Activated CD8-positive, alpha-beta memory T cell treated with anti-CD3 and anti-CD28 coated beads, Interleukin-2, amount 50 U/mL, for 1 hour (primary cell): Measurements from ENCODE around the gene SARDH.

ENCODE experiments used
- DNase-seq: peaks from one replicate; pipeline ENCODE4 v3.0.0-alpha.2; 2020; ENCODE audit errors: extremely low read depth

Gene SARDH, protein sequence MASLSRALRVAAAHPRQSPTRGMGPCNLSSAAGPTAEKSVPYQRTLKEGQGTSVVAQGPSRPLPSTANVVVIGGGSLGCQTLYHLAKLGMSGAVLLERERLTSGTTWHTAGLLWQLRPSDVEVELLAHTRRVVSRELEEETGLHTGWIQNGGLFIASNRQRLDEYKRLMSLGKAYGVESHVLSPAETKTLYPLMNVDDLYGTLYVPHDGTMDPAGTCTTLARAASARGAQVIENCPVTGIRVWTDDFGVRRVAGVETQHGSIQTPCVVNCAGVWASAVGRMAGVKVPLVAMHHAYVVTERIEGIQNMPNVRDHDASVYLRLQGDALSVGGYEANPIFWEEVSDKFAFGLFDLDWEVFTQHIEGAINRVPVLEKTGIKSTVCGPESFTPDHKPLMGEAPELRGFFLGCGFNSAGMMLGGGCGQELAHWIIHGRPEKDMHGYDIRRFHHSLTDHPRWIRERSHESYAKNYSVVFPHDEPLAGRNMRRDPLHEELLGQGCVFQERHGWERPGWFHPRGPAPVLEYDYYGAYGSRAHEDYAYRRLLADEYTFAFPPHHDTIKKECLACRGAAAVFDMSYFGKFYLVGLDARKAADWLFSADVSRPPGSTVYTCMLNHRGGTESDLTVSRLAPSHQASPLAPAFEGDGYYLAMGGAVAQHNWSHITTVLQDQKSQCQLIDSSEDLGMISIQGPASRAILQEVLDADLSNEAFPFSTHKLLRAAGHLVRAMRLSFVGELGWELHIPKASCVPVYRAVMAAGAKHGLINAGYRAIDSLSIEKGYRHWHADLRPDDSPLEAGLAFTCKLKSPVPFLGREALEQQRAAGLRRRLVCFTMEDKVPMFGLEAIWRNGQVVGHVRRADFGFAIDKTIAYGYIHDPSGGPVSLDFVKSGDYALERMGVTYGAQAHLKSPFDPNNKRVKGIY

GRCh38 chr9:133737774-133738639 is at the start of gene SARDH:
Gene SARDH, minus strand, starts transcription at chr9:133738352. Its CDS starts 4,179 bp downstream, at chr9:133734173.
- DNase-seq, result no peak

GRCh38 chr9:133787754-133788025 is 49.5 kb upstream of the SARDH start:
- no peak for DNase-seq

DNA sequence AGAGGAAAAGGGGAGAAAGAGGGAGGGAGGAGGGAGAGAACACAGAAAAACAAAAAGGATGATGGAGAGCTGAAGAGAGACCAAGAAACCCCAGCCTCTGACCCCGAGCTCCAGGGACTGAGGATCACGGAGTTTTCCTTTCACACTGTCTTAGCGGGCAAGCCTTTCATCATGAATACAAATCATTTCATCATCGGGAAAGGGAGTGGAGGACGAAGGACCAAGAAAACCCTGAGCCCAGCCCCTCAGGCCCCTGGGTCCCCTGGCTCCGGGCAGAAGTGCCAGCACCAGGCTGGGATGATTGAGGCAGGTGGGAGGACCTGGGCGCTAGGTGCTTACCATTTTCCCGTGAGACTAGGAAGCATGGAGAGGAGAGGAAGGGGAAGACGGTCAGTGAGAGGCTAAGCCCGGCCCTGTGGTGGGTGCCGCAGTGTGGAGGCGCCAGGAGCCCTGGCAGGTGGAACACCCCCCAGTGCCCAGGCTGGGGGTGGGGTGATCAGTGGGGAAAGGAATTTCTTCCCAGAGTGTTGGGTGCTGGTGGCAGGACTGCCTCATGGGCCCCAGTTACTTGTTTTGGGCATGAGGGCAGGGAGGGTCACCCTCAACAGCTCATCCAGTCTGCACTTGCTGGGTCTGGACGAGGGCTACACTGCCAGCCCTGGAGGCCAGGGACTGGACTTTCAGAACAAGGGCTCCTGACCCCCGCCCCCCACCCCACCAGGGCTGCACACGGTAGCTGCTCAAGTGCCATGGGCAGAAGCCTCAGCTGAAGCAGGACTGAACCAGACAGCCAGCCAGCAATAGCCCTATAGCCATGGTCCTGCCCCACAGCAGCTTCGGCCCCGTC is 49.0 kb upstream of the SARDH start:
- DNase-seq, result no peak

GRCh38 chr9:133786371-133786753 is 48.2 kb upstream of the SARDH start:
- no peak for DNase-seq

DNA sequence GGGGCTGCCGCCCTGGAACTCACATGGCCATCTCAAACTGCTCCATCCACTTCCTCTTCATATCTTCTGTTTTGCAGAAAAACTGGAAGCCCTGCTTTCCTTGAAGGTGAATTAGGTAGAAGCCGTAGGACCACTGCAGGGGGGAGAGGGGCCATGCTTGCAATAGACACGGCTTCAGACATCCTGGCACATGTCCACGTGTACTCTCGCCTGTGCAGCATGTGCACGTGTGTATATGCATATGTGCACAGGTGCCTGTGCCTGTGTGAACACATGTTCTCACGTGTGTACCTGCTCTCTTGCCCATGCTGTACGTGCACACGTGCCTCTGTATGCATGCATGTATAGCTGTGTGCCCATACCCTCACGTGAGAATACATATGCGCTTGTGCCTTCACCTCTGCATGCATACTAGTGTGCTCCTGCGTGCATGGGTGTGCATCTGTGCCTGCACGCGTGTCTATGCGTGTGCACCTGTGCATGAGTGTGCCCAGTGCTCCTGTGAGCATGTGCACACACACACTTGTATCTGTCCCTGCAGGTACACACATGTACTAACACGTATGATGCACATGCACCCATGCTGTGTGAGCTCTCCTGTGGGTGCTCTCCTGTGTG is 47.7 kb upstream of the SARDH start:
- DNase-seq, result no peak

- DNase-seq, result no peak
Measured at GRCh38 chr9:133784731-133785561, 46.8 kb upstream of the SARDH start.

DNA sequence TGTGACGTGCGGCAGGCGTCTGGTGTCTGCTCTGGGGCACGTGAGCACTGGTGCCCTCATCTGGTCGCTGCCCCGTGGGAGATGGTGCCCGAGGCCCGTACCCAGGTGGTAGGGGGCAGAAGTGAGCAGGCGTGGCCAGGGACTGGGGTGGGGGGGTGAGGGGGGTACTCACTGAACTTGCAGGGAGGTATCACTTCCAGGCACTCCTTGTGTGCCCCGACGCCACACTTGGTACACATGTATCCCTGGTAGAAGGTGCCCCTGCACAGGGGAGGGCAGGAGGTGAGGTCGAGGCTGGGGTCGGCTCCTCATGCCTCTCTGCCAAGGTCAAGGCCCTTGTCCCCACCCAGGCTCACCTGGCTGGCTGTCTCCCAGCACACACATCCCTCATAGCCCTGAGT is 45.2 kb upstream of the SARDH start:
- no peak for DNase-seq

DNA sequence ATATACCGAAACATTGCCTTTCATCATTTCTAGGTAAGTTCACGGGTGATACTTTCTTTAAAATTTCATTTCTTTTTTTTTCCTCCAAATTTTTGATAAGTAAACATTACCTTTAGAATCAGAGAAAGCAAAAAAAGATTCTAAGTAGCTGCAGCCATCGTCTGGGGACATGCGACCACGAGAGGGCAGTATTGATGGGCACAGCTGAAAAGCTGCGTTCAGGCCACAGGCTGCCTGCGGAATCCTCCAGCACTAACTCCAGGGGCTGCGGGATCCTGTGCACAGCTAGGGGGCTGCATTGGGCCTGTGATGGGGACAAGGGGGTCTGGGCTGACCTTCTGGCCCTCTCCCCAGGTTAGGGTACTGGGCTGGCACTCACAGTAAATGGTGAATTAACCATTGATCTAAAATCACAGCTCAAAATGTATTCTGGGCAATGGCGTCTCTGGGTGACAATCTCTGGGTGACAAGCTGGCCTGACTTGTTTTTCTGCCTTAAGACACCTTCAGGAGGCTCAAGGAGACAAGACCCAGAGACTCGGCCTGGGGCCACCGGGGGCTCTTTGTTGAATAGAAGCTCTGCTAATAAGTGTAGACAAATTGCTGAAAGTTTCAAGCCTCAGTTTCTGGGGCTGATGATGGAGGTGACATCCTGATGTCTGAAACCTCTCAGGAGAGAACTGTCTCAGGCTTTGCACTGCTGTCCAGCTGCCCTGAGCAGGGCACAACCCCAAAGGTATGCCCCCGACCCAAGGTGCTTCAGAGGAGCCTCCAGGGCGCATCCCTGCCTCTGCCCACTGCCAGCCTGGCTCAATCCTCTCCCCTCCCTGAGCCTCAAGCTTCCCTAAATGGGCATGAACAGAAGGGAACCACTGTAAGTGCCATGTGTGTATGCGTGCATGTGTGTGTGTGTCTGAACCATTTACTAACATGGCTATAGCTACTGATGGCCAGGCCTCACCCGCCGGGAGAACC is 44.3 kb upstream of the SARDH start:
- DNase-seq, result no peak

GRCh38 chr9:133781828-133782135 is 43.6 kb upstream of the SARDH start:
- no peak for DNase-seq

- no peak for DNase-seq
Measured at GRCh38 chr9:133780962-133781827, 43.0 kb upstream of the SARDH start.

DNA sequence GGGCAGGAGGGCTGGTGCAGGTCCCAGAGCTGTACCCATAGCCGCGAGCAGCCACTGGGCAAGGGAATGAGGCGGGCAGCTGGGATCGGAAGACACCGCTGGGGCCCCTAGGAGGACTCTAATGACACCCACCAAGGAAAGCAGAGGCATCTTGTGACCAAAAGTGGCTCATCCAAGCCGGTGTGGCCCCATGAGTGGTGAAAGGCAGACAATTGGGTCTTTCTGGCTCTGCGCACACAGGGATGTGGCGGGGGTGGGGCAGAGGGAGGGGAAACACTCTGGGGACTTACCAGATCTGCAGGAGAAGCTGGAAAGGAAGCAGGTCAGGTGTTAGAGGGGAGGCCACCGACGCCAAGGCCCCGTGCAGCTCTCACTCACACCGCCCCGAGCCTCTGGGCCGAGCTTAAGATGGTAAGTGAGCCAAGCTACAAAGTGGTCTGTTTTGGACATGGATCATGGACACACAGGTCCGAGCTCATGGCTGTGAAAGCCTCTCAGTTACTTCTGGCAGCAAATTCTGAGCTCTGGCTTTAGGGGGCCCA is 42.3 kb upstream of the SARDH start:
- DNase-seq, result no peak

DNA sequence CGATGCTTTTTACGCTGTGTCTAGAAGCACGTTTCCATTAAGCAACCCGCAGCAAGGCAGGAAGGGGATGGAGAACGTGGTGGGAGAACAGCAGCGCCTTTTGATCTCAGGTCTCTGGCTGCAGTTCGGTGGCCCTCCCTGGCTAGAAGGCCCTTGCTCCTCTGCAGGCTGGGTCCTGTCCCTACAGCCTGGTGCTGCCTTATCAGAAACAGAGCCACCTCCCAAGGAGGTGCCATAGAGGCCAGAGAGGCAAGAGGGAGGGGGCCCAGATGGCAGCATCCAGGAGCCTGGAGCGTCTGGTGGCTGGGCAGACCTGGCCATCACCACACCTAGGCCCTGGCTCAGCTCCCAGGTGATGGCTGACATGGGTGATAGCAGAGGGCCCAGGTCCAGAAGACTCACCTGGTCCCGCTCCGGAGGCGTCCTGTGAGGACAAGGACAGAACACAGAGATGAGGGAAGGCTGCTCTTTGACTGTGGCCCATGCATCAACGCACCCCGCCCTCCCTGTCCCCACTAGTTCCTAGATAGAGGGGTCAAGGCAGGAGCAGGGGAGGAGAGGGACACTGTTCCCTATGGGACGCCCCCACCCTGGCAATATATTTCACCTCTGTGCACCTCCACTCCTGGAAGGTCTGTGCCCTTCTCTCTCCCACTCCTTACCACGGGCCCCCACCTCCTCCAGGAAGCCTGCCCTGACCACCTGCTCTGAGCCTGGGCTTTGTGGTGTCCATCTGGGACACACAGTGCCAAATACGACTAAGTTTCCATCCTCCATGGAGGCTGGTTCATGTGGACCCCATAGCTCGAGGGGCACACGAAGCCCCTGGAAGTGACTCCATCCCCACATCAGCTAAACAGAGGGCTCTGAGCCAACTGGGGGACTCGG is 41.6 kb upstream of the SARDH start:
- no peak for DNase-seq

DNA sequence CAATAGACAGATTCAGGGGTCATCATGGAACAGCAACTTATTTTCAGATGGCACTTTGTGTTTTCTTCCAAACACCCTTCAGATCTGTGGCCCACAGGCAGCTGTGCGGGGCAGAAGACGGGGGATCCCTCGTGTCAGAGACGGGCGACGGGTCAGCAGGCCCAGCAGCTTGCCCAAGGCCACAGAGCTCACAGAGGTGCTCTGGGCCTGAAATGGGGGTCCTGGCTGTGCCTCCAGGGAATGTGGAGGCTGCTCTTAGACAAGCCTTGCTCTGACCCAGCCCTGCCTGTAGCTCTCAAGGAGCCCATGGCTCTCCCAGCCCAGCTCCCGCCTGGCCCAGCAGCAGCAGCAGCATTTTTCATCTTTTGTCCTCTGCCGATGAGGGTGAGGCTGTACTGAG is 40.9 kb upstream of the SARDH start:
- no peak for DNase-seq

DNA sequence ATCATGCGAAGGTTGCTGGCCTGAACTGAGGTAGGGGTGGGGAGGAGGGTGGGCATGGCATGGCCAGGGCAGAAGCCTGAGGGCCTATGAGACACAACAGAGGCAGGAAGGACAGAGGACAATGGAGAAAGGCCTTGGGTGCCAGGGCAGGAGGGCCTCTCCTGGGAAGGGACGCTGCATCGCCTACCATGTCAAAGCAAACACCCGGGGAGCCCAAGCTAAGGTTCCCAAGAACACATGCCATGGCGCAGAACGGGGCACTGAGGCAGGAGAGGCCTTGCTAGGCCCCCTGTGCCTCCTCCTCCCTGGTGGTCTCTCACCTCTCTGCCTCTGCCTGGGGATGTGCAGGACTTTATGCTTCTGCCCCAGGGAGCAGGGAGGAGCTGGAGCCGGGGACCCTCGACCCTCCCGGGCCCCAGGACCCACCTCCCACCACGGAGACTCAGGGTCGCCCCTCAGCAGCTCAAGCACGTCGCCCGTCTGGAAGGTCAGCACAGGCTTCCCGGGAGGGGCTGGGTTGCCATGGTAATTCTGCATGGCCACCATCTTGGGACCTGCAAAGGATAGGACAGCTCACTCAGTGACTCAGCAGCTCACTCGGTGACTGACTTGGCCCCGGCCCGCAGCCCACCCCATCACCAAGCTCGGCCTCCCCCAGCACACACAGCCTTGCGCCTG is 40.3 kb upstream of the SARDH start:
- DNase-seq, result no peak

- no peak for DNase-seq
Measured at GRCh38 chr9:133777871-133778270, 39.7 kb upstream of the SARDH start.
